ENCODE measurements around the gene TYSND1. TPM values are rescaled to one million over a fixed set of nuclear protein-coding genes. Genes with fewer than 3 reads are reported as not detected.
A peak's percentile ranks its signal among the peaks of the same experiment; 100 is the strongest.

TYSND1 gene
- total and polyA plus RNA-seq, 5 donors from 2014 or later, result 15.0 to 28.1 (median 17.3) TPM

DNA sequence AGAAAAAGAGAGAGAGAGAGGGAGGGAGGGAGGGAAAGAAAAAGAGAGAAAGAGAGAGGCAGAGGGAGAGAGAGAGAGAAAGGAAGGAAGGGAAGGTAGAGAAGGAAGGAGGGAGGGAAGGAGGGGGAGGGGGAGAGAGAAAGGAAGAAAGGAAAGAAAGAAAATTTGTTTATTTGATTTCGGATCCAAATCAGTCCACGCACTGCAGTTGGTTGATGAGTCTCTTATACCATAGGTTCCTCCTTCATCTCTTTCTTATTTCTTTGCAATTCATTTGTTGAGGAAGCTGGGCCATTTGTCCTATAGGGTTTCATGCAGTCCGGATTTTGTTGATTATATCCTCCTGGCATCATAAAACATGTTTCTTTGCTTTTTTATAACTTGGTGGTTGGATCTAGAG, 48.2 kb downstream of the TYSND1 start:
- Mint-ChIP-seq H3K27ac (no peak overlapping the region), H3K9me3 (peaks cover 0 to 1% (median 0%) of the 10 kb centered on the region in 7 donors), H3K4me1 (peaks cover 3 to 32% (median 16%) of the 10 kb centered on the region in 4 donors), H3K4me3 (no peak overlapping the region), H3K36me3 (peaks cover 33% of the 10 kb centered on the region), H3K27me3 (no peaks in the 10 kb centered on the region)
- no peak for ATAC-seq (ENCODE audit: low read depth in 2 of 2)
- no peak for DNase-seq
- no peak overlapping the region for H3K27ac ChIP-seq (ENCODE audit: insufficient read depth, low read length, poor library complexity, severe bottlenecking)
- peaks cover 30% of the 10 kb centered on the region for H3K36me3 ChIP-seq (ENCODE audit: control insufficient read depth, insufficient read depth, low read length)
- H3K4me1 ChIP-seq (ENCODE audit: control insufficient read depth, insufficient read depth, low read length, poor library complexity, severe bottlenecking), result peaks cover 12% of the 10 kb centered on the region
- no peaks in the 10 kb centered on the region for H3K9me3 ChIP-seq (ENCODE audit: control insufficient read depth in 2 of 2, low read length in 2 of 2)
- H3K4me3 ChIP-seq (ENCODE audit: low read depth, low read length), result no peak overlapping the region
- H3K27me3 ChIP-seq (ENCODE audit: control insufficient read depth, insufficient read depth, low read length), result no peaks in the 10 kb centered on the region

DNA sequence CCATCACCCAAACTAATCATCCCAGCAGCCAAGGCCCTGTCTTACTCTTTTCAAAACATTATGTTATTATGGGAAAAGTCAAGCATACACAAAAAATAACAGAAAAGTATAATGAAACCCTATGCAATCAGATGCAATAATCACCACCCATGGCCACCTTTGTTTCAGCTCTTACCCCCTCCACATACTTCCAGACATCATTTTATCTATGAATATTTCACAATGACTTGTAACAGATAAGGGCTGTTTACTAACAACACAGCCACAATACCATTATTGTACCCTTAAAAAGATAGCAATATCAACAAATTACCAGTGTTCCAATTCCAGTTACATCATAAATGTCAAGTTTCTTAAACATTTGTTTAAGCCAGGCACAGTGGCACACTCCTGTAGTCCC, 49.0 kb downstream of the TYSND1 start:
- Mint-ChIP-seq H3K36me3 (peaks cover 33% of the 10 kb centered on the region), H3K9me3 (peaks cover 0 to 1% (median 0%) of the 10 kb centered on the region in 7 donors), H3K27me3 (no peaks in the 10 kb centered on the region), H3K4me1 (peaks cover 3 to 39% (median 21%) of the 10 kb centered on the region in 4 donors), H3K4me3 (no peak overlapping the region), H3K27ac (peak overlapping the region in 1 of 3 donors; percentile 72)
- Histone ChIP-seq H3K4me3 (ENCODE audit: low read depth, low read length) (no peak overlapping the region), H3K36me3 (ENCODE audit: control insufficient read depth, insufficient read depth, low read length) (peaks cover 30% of the 10 kb centered on the region), H3K9me3 (ENCODE audit: control insufficient read depth in 2 of 2, low read length in 2 of 2) (no peaks in the 10 kb centered on the region), H3K4me1 (ENCODE audit: control insufficient read depth, insufficient read depth, low read length, poor library complexity, severe bottlenecking) (peaks cover 20% of the 10 kb centered on the region), H3K27me3 (ENCODE audit: control insufficient read depth, insufficient read depth, low read length) (no peaks in the 10 kb centered on the region), H3K27ac (ENCODE audit: insufficient read depth, low read length, poor library complexity, severe bottlenecking) (no peak overlapping the region)
- ATAC-seq (ENCODE audit: low read depth in 2 of 2) (no peak), DNase-seq (no peak)

- Mint-ChIP-seq H3K4me3 (no peak overlapping the region), H3K27ac (no peak overlapping the region), H3K9me3 (peaks cover 0 to 1% (median 0%) of the 10 kb centered on the region in 7 donors), H3K4me1 (peaks cover 5 to 45% (median 24%) of the 10 kb centered on the region in 4 donors), H3K36me3 (peaks cover 30% of the 10 kb centered on the region), H3K27me3 (no peaks in the 10 kb centered on the region)
- H3K4me1 ChIP-seq (ENCODE audit: control insufficient read depth, insufficient read depth, low read length, poor library complexity, severe bottlenecking), result peaks cover 26% of the 10 kb centered on the region
- no peak overlapping the region for H3K4me3 ChIP-seq (ENCODE audit: low read depth, low read length)
- no peak overlapping the region for H3K27ac ChIP-seq (ENCODE audit: insufficient read depth, low read length, poor library complexity, severe bottlenecking)
- ATAC-seq (ENCODE audit: low read depth in 2 of 2) (no peak), DNase-seq (no peak)
- H3K36me3 ChIP-seq (ENCODE audit: control insufficient read depth, insufficient read depth, low read length), result peaks cover 28% of the 10 kb centered on the region
- H3K27me3 ChIP-seq (ENCODE audit: control insufficient read depth, insufficient read depth, low read length), result no peaks in the 10 kb centered on the region
- H3K9me3 ChIP-seq (ENCODE audit: control insufficient read depth in 2 of 2, low read length in 2 of 2), result no peaks in the 10 kb centered on the region
Measured at GRCh38 chr10:70096705-70097420, 49.6 kb downstream of the TYSND1 start.

- H3K36me3 ChIP-seq (ENCODE audit: control insufficient read depth, insufficient read depth, low read length), result peaks cover 24% of the 10 kb centered on the region
- H3K4me3 Mint-ChIP-seq, result no peak overlapping the region
- no peak overlapping the region for H3K4me3 ChIP-seq (ENCODE audit: low read depth, low read length)
- H3K4me1 Mint-ChIP-seq, result peaks cover 5 to 49% (median 27%) of the 10 kb centered on the region in 4 donors
- peaks cover 23% of the 10 kb centered on the region for H3K36me3 Mint-ChIP-seq
- H3K4me1 ChIP-seq (ENCODE audit: control insufficient read depth, insufficient read depth, low read length, poor library complexity, severe bottlenecking), result peaks cover 30% of the 10 kb centered on the region
- no peak for ATAC-seq (ENCODE audit: low read depth in 2 of 2)
- no peak overlapping the region for H3K27ac ChIP-seq (ENCODE audit: insufficient read depth, low read length, poor library complexity, severe bottlenecking)
- DNase-seq, result no peak
- no peaks in the 10 kb centered on the region for H3K27me3 Mint-ChIP-seq
- no peak overlapping the region for H3K27ac Mint-ChIP-seq
- H3K9me3 ChIP-seq (ENCODE audit: control insufficient read depth in 2 of 2, low read length in 2 of 2), result no peaks in the 10 kb centered on the region
- no peaks in the 10 kb centered on the region for H3K27me3 ChIP-seq (ENCODE audit: control insufficient read depth, insufficient read depth, low read length)
- H3K9me3 Mint-ChIP-seq, result no peaks in the 10 kb centered on the region
Measured at GRCh38 chr10:70096016-70096704, 50.3 kb downstream of the TYSND1 start.

DNA sequence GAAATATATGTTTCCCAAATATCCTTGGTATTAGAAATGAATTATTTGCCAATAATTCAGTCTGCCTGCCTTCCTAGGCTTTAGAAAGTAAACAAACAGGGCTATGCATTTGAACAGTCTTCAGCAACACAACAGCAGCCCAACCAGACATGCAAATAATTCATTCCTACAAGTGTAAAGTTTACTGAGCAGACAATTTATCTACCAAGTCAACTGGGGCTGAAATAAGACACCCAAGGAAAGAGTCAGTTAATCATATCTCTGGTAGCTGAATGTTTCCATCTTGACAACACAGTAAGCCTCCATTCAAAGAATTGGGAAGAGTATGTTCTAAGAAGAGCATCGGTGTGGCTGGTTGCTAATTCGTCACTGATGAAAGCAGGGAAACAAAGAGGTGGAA, 52.2 kb downstream of the TYSND1 start:
- peak overlapping the region; percentile 86 for H3K4me3 ChIP-seq (ENCODE audit: low read depth, low read length)
- H3K4me1 ChIP-seq (ENCODE audit: control insufficient read depth, insufficient read depth, low read length, poor library complexity, severe bottlenecking), result peaks cover 30% of the 10 kb centered on the region

DNA sequence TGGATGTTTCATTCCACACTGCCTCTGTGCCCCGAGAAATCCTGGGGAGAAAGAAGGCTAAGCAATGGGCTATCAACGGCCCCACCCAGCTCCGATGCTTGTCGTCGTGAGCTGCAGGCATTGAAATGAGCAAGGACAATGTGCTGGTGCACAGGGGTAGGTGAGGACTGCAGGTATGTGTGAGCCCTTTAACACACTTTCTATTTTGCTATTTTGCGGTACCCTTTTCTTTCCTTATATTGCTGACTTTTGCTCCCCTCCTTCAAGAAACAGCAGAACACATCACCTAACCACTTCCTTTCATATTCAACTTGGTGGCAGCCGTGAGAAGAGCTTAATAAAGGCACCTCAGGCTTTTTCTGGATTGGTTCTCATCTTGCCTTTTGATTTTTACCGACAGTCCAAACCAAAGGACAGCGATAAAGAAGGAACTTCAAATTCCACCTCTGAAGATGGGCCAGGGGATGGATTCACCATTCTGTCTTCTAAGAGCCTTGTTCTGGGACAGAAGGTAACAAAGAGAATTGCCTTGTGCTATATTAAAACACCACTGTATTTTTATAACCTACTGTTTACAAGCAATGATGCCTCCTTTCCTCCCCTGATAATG, 53.1 kb downstream of the TYSND1 start:
- peak in 2 of 3 donors; percentile 46 to 80 for DNase-seq
- Mint-ChIP-seq H3K27me3 (no peaks in the 10 kb centered on the region), H3K36me3 (peaks cover 8% of the 10 kb centered on the region), H3K9me3 (no peaks in the 10 kb centered on the region), H3K4me1 (peaks cover 5 to 52% (median 29%) of the 10 kb centered on the region in 4 donors), H3K4me3 (peak overlapping the region; percentile 80 to 98 (median 88)), H3K27ac (peak overlapping the region; percentile 23 to 96 (median 83))
- H3K36me3 ChIP-seq (ENCODE audit: control insufficient read depth, insufficient read depth, low read length), result peaks cover 7% of the 10 kb centered on the region
- H3K4me3 ChIP-seq (ENCODE audit: low read depth, low read length), result peak overlapping the region; percentile 86
- H3K4me1 ChIP-seq (ENCODE audit: control insufficient read depth, insufficient read depth, low read length, poor library complexity, severe bottlenecking), result peaks cover 30% of the 10 kb centered on the region
- H3K9me3 ChIP-seq (ENCODE audit: control insufficient read depth in 2 of 2, low read length in 2 of 2), result no peaks in the 10 kb centered on the region
- ATAC-seq (ENCODE audit: low read depth in 2 of 2), result peak; percentile 69 to 74
- H3K27ac ChIP-seq (ENCODE audit: insufficient read depth, low read length, poor library complexity, severe bottlenecking), result peak overlapping the region; percentile 71
- H3K27me3 ChIP-seq (ENCODE audit: control insufficient read depth, insufficient read depth, low read length), result no peaks in the 10 kb centered on the region

More for the DNA sequence above, 52.2 kb downstream of the TYSND1 start:
- ATAC-seq (ENCODE audit: low read depth in 2 of 2) (no peak), DNase-seq (no peak)
- Histone ChIP-seq H3K36me3 (ENCODE audit: control insufficient read depth, insufficient read depth, low read length) (peaks cover 11% of the 10 kb centered on the region), H3K27ac (ENCODE audit: insufficient read depth, low read length, poor library complexity, severe bottlenecking) (no peak overlapping the region), H3K27me3 (ENCODE audit: control insufficient read depth, insufficient read depth, low read length) (no peaks in the 10 kb centered on the region), H3K9me3 (ENCODE audit: control insufficient read depth in 2 of 2, low read length in 2 of 2) (no peaks in the 10 kb centered on the region)
- Mint-ChIP-seq H3K4me3 (peak overlapping the region; percentile 20 to 83 (median 38)), H3K9me3 (no peaks in the 10 kb centered on the region), H3K27me3 (no peaks in the 10 kb centered on the region), H3K36me3 (peaks cover 9% of the 10 kb centered on the region), H3K27ac (peak overlapping the region in 2 of 3 donors; percentile 20 to 96), H3K4me1 (peaks cover 5 to 55% (median 28%) of the 10 kb centered on the region in 4 donors)

DNA sequence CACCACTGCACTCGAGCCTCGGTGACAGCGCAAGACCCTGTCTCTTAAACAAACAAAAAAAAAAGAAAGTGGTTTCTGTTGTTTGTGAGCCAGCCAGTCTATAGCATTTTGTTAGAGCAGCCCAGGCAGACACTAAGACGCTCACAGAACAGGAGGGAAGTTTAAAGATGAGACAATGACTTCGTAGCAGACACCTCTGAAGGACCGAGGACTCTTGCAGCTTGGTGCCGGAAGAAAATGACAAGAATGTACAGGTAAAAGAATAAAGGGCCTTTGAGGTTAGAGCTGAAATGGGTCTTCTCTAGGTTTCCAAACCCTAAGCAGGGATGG, 54.1 kb downstream of the TYSND1 start:
- H3K36me3 ChIP-seq (ENCODE audit: control insufficient read depth, insufficient read depth, low read length), result peaks cover 7% of the 10 kb centered on the region
- ATAC-seq (ENCODE audit: low read depth in 2 of 2) (peak; percentile 32 to 44), DNase-seq (no peak)
- H3K4me3 ChIP-seq (ENCODE audit: low read depth, low read length), result peak overlapping the region; percentile 86
- no peaks in the 10 kb centered on the region for H3K27me3 ChIP-seq (ENCODE audit: control insufficient read depth, insufficient read depth, low read length)
- peak overlapping the region; percentile 95 to 96 (median 96) for H3K27ac Mint-ChIP-seq
- H3K4me1 Mint-ChIP-seq, result peaks cover 5 to 50% (median 29%) of the 10 kb centered on the region in 4 donors
- H3K4me3 Mint-ChIP-seq, result peak overlapping the region; percentile 80 to 98 (median 88)
- peaks cover 30% of the 10 kb centered on the region for H3K4me1 ChIP-seq (ENCODE audit: control insufficient read depth, insufficient read depth, low read length, poor library complexity, severe bottlenecking)
- no peaks in the 10 kb centered on the region for H3K9me3 Mint-ChIP-seq
- H3K9me3 ChIP-seq (ENCODE audit: control insufficient read depth in 2 of 2, low read length in 2 of 2), result no peaks in the 10 kb centered on the region
- H3K27ac ChIP-seq (ENCODE audit: insufficient read depth, low read length, poor library complexity, severe bottlenecking), result peak overlapping the region; percentile 71
- peaks cover 8% of the 10 kb centered on the region for H3K36me3 Mint-ChIP-seq
- H3K27me3 Mint-ChIP-seq, result no peaks in the 10 kb centered on the region
